Right cardiac atrium (tissue), 5 donors: Measurements from ENCODE around the gene VASH1. TPM values are rescaled to one million over a fixed set of nuclear protein-coding genes. Genes with fewer than 3 reads are reported as not detected.

Experiments used
- ATAC-seq, 2 donors: fragments of 200-7000 bp; cut with Tn5 transposase; one replicate each; pipeline versions ENCODE4 v1.8.0 to v1.9.1; 2020; ENCODE audit warnings: moderate library complexity in 2 of 2, mild to moderate bottlenecking in 1 of 2
- DNase-seq, 3 donors: peaks; one replicate each; pipeline ENCODE4 v3.0.0-alpha.2; 2020
- H3K27ac ChIP-seq: one replicate; pipeline ENCODE4 v1.5.1; 2013; ENCODE audit warnings: mild to moderate bottlenecking, low read length, control low read depth, moderate library complexity
- H3K27me3 ChIP-seq: one replicate; pipeline ENCODE4 v1.6.1; 2013; ENCODE audit not compliant: control insufficient read depth, insufficient read depth
- H3K4me1 ChIP-seq: one replicate; pipeline ENCODE4 v1.6.1; 2013; ENCODE audit warnings: low read length; ENCODE audit not compliant: control insufficient read depth, insufficient read depth
- H3K4me3 ChIP-seq: one replicate; pipeline ENCODE4 v1.5.1; 2013; ENCODE audit warnings: low read length, control low read depth
- H3K9me3 ChIP-seq: one replicate; pipeline ENCODE4 v1.6.1; 2013; ENCODE audit warnings: low read length; ENCODE audit not compliant: control insufficient read depth
- WGBS: extraction: QIAGEN DNeasy Blood & Tissue Kit; methylation state at CpG from one replicate; pipeline ENCODE4 v1.1.7; 2013; 5-methylcytosine and 5-hydroxymethylcytosine counted together
- intact Hi-C, 4 donors: fragments of 100-400 bp; cut with DNase I; formaldehyde crosslinking; loops; one replicate each; pipeline versions ENCODE4 v1.11.0 to v1.14.0; 2022 to 2023
- polyA plus RNA-seq: library from polyadenylated mRNA; stranded (reverse); fragments of 200-250 nt; gene quantifications from one replicate; pipeline ENCODE4 v1.2.3, GENCODE V29; 2013
- total RNA-seq, 4 donors: library from RNA; stranded (reverse); fragmentation: NEBNext Ultra II Directional; extraction: Animal tissue kit (Norgen Biotek cat#: 25700); gene quantifications; one replicate each; pipeline ENCODE4 v1.2.1, GENCODE V29; 2021
- donor health status: healthy with polysubstance abuse.
- donor health status: DM: no; HTN: yes; CAD: no.
- donor health status: DM: no; HTN: no; CAD: no.
- donor health status: DM: no; HTN: yes; CAD: no; lungs with severe emphysema.
- donor health status: DM: yes; HTN: yes; CAD: no.

The VASH1 gene
- total and polyA plus RNA-seq, 5 donors: 23.1 to 85.2 (median 36.3) TPM

- WGBS: 87% methylated on average over 7 of the region's 7 CpGs
- intact Hi-C loops: loop anchor here in 2 of 4 donors (5.0 kb wide), 1 partner anchor 67 kb away; no protein-coding TSS in a partner anchor
- DNase-seq: no peak
- H3K4me1 ChIP-seq: peaks cover 5% of the 10 kb centered on the region
- H3K27me3 ChIP-seq: no peaks in the 10 kb centered on the region
- no peak overlapping the region for H3K27ac ChIP-seq
- no peak for ATAC-seq
- H3K4me3 ChIP-seq: no peak overlapping the region
- no peaks in the 10 kb centered on the region for H3K9me3 ChIP-seq
Measured at GRCh38 chr14:76779221-76780057, 18.2 kb downstream of the VASH1 start.

- Histone ChIP-seq H3K4me3 (no peak overlapping the region), H3K4me1 (peaks cover 5% of the 10 kb centered on the region), H3K9me3 (no peaks in the 10 kb centered on the region), H3K27ac (no peak overlapping the region), H3K27me3 (no peaks in the 10 kb centered on the region)
- ATAC-seq (no peak), DNase-seq (no peak)
- WGBS: 94% methylated on average over 2 of the region's 2 CpGs
- intact Hi-C loops: loop anchor here in 2 of 4 donors (5.0 kb wide), 1 partner anchor 68 kb away; no protein-coding TSS in a partner anchor
Measured at GRCh38 chr14:76780058-76780345, 18.7 kb downstream of the VASH1 start.

GRCh38 chr14:76780360-76780759, 19.1 kb downstream of the VASH1 start:
- no peak for DNase-seq
- Histone ChIP-seq H3K27ac (no peak overlapping the region), H3K9me3 (no peaks in the 10 kb centered on the region)

GRCh38 chr14:76780875-76781647, 19.8 kb downstream of the VASH1 start:
- DNase-seq (peak; percentile 56 to 84 (median 83)), ATAC-seq (peak; percentile 17 to 41)
- H3K9me3 ChIP-seq: no peaks in the 10 kb centered on the region
- H3K4me1 ChIP-seq: peaks cover 5% of the 10 kb centered on the region
- no peak overlapping the region for H3K4me3 ChIP-seq
- no peaks in the 10 kb centered on the region for H3K27me3 ChIP-seq
- peak overlapping the region; percentile 6 for H3K27ac ChIP-seq
- intact Hi-C loops: loop anchor here in 2 of 4 donors (5.0 kb wide), 1 partner anchor 69 kb away; no protein-coding TSS in a partner anchor
- 45% methylated on average over 11 of the region's 11 CpGs for WGBS

More at GRCh38 chr14:76780360-76780759, 19.1 kb downstream of the VASH1 start:
- intact Hi-C loops: loop anchor here in 2 of 4 donors (5.0 kb wide), 1 partner anchor 68 kb away; no protein-coding TSS in a partner anchor
- WGBS: 48% methylated on average over 5 of the region's 5 CpGs
- no peaks in the 10 kb centered on the region for H3K27me3 ChIP-seq
- no peak overlapping the region for H3K4me3 ChIP-seq
- ATAC-seq: no peak
- H3K4me1 ChIP-seq: peaks cover 5% of the 10 kb centered on the region

- ATAC-seq (no peak), DNase-seq (peak in 1 of 3 donors; percentile 44)
- Histone ChIP-seq H3K4me3 (no peak overlapping the region), H3K9me3 (no peaks in the 10 kb centered on the region), H3K27me3 (no peaks in the 10 kb centered on the region), H3K27ac (peak overlapping the region; percentile 6), H3K4me1 (peaks cover 7% of the 10 kb centered on the region)
- WGBS: 65% methylated on average over 2 of the region's 2 CpGs
- intact Hi-C loops: loop anchor here (2.0 to 5.0 kb wide), 3 partner anchors 69 to 73 kb away; no protein-coding TSS in a partner anchor
Measured at GRCh38 chr14:76781648-76782051, 20.4 kb downstream of the VASH1 start.

GRCh38 chr14:76782115-76782884, 21.0 kb downstream of the VASH1 start:
- intact Hi-C loops: loop anchor here (2.0 to 5.0 kb wide), 3 partner anchors 70 to 73 kb away; no protein-coding TSS in a partner anchor
- ATAC-seq (no peak), DNase-seq (peak in 1 of 3 donors; percentile 53)
- Histone ChIP-seq H3K4me3 (no peak overlapping the region), H3K4me1 (peaks cover 8% of the 10 kb centered on the region), H3K27ac (peak overlapping the region; percentile 6), H3K27me3 (no peaks in the 10 kb centered on the region), H3K9me3 (no peaks in the 10 kb centered on the region)
- WGBS: 69% methylated on average over 10 of the region's 10 CpGs

GRCh38 chr14:76782885-76783566, 21.8 kb downstream of the VASH1 start:
- no peak overlapping the region for H3K4me3 ChIP-seq
- H3K9me3 ChIP-seq: no peaks in the 10 kb centered on the region
- WGBS: 29% methylated on average over 9 of the region's 9 CpGs
- peak overlapping the region; percentile 71 for H3K27ac ChIP-seq
- H3K4me1 ChIP-seq: peaks cover 8% of the 10 kb centered on the region
- DNase-seq (peak in 1 of 3 donors; percentile 72), ATAC-seq (peak in 1 of 2 donors; percentile 6)
- no peaks in the 10 kb centered on the region for H3K27me3 ChIP-seq
- intact Hi-C loops: loop anchor here (2.0 to 5.0 kb wide), 3 partner anchors 71 to 74 kb away; no protein-coding TSS in a partner anchor

GRCh38 chr14:76784266-76784874, 23.1 kb downstream of the VASH1 start:
- no peak for ATAC-seq
- whole genome bisulfite sequencing: 64% methylated on average over 6 of the region's 6 CpGs
- Histone ChIP-seq H3K4me3 (no peak overlapping the region), H3K27ac (peak overlapping the region; percentile 9), H3K9me3 (no peaks in the 10 kb centered on the region), H3K27me3 (no peaks in the 10 kb centered on the region), H3K4me1 (peaks cover 8% of the 10 kb centered on the region)
- intact Hi-C loops: loop anchor here in 2 of 4 donors (5.0 kb wide), 1 partner anchor 72 kb away; no protein-coding TSS in a partner anchor
- no peak for DNase-seq

GRCh38 chr14:76784881-76785280, 23.6 kb downstream of the VASH1 start:
- H3K9me3 ChIP-seq: no peaks in the 10 kb centered on the region
- H3K27me3 ChIP-seq: no peaks in the 10 kb centered on the region
- intact Hi-C loops: loop anchor here in 2 of 4 donors (5.0 kb wide), 1 partner anchor 73 kb away; no protein-coding TSS in a partner anchor
- H3K27ac ChIP-seq: peak overlapping the region; percentile 9
- H3K4me3 ChIP-seq: no peak overlapping the region
- DNase-seq (peak; percentile 85 to 95 (median 93)), ATAC-seq (peak; percentile 89 to 91)
- H3K4me1 ChIP-seq: peaks cover 8% of the 10 kb centered on the region
- WGBS: 12% methylated on average over 2 of the region's 2 CpGs
